Stimulated activated CD8-positive, alpha-beta memory T cell treated with anti-CD3 and anti-CD28 coated beads, Interleukin-12 subunit alpha, Interleukin-12 subunit beta, amount 100 ng/mL, for 1 hour (primary cell): ENCODE results near the gene ZPR1.

Experiments
- DNase-seq: peaks from one replicate; pipeline ENCODE4 v3.0.0-alpha.2; 2020; ENCODE audit warnings: low read depth

The ZPR1 gene

DNA sequence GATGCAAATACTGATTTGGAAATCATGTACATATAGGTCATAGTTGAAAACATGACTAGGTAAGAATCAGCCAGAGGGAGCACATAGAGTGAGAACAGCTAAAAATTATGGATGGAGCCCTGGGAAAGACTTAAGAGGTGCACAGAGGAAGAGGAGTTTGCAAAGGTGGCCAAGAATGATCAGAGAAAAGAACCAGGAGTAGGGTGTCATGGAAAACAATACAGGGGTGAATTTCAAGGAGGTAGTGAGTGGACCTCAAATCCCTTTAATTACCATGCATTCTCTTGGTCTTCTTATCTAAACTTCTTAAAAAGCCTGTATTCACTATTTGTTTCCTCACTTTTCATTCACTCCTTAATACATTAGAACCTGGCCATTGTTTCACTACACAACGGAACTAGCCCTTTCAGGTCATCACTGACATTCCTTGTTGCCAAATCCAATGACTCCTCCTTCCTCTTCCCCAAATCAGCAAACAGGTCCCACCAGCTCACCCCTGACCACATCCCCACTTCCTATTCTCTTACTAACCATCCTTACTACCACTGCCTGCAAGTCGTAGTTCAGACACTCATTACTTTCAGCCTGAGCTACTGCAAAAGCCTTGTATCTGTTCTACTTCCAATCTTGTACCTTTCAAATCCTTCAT, 37.6 kb downstream of the ZPR1 start:
- no peak for DNase-seq

DNA sequence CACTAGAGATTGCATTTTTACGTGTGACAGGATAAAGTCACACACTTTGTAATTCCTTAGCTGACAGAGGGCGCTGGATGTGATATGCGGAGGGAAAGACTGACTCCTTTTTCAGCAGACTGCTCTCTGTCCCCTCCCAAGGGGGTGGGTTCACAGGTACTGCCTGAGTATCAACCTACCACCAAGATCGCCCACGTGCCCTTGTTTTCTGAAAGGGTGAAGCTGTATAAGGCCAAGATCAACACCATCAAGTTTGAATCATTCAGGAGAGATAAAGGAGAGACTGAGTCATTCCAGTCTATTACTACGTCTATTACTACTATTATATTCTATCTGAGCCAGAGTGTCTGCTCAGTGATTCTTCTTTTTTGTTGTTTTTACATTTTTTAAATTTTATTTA, 45.7 kb downstream of the ZPR1 start:
- no peak for DNase-seq

DNA sequence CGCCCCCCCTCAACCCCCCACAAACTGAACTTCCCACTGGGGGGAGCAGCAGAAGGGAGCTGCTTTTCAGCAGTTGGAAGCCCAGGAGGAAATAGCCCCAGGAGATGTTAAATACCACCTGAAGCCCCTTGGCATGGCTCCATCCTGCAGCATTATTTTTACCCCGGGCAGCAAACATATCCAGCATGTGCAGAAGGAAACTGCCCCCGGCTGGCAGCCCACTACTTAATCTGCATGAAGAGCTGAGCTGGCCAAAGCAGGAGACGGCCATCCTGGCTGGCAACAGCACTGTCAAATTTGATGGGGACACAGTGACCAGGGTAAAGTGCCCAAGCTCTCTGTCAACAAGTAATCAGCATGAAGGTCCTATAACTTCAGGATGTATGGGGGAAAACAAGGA, 47.1 kb downstream of the ZPR1 start:
- DNase-seq = no peak

DNA sequence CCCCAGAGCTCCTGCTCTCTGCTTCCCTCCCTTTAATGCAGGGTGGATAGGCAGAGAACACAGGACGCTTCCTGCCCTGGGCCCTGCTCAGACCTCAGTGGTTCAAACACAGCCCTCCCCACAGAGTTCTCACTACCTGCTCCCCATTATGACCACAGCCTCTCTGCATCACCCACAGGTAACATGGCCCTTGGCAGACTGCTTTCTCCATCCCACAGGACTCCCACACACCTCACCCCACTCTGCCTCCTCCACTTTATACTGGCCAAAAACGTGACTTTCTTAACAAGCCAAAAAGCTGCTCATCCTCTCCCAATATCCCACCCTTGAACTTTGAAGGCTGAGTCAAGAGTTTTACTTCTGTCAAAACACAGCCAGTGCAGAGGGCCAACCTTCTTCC, 48.8 kb downstream of the ZPR1 start:
- no peak for DNase-seq

DNA sequence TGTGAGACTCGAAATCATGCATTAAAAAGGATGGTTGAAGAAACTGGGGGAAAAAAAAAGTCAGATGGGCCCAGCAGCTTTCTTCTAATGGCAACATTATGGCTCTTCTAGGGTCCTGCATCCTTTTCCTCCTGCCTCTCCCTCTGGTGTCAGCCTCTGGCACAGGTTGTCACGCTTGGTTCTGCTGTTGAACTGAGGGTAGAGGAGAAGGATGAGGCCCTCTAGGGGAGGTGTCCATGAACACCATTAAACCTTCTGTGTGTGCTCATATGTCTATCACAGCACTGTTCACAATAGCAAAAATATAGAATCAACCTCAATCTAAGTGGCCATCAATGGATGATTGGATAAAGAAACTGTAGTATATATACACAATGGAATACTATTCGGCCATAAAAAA, 51.1 kb downstream of the ZPR1 start:
- no peak for DNase-seq

DNA sequence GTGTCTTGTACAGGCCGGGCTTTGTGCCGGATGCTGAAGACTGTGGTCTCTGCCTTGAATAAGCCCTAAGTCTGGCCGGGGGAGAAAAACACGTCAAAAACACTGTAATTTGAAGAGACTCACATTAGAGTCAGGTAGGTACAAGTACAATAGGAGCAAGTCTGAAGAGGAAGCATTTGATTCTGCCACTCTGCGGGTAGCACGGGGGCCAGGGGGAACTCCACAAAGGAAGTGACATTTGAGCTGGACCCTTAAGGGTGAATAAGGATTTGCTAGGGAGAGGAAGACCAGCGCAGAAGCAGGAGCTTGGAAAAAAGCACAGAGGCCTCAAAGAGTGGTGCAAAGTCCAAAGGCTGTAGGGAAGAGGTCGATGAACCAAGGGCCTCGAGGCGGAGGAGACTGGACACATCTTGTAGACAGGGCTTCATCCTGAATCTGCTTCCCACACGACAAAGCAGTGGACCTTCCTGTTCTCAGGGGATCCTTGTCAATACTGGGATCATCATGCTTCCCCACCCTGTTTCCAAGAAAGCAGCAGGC, 53.8 kb downstream of the ZPR1 start:
- DNase-seq = no peak

DNA sequence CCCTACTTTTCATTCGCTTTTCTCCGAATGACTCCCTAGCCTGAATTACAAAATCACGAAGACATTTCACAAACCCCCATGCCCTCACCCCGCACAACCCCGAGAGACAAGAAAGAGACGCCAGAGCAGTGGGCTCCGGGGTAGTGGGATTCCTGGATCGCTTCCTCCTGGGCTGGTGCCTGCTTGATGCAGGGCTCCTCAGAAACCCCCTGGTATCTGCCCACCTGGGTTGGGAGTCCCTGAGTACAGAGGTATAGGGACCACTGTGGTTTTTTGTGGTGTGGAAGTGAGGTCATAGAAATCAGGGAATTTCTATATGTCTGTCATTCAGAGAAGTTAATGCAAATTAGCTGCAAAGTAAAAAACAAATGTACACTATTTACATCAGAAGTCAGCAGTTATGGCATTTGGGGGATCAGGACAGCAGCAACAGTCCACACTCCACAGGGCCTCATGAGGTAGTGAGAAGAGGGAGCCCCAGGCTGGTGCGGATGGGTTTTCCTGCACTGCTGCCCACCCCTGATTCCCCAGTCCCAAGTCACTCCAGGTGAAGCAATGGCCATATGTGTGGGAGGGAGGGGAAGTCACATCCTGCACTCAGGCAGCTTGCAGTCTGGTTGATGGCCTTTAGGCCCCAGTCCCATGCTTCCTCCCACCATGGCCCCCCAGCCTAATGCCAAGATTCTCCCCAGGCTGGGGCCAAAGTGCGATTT, 54.6 kb downstream of the ZPR1 start:
- no peak for DNase-seq

DNA sequence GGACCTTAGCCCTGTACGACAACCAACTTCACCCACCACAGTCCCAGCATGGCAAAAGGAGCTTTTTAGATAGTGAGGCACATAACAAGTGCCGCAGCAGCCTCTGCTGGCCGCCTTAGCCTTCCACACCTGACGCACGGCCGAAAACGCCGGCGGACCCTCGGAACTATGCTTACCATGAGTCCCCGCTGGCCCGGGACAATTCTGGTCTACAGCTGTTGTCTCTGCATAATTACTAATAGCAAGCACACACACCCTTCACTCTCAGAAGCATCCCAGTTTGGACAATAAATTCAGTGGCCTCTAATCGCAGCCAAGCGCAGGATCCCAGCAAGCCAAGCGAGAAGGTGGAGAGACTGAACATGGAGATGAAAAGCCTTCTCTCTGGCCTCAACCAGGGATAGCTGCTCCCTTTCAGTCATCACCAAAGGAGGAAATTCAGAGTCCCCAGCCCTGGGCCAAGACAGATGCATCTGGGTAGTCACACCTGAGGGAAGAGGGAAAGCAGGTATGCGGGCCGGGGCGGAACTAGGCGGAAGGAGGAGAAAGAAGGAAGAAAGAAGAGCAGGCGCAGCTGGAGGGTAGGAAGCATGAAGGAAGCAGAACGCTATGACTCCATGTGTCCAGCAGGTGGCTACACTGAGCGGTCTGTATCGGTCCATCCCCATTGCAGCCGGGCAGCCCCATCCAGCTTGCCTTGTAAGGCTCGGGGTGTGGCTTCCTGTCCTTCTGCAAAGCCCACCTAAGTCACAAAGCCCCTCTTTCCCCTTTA, 55.4 kb downstream of the ZPR1 start:
- peak; percentile 24 for DNase-seq

DNA sequence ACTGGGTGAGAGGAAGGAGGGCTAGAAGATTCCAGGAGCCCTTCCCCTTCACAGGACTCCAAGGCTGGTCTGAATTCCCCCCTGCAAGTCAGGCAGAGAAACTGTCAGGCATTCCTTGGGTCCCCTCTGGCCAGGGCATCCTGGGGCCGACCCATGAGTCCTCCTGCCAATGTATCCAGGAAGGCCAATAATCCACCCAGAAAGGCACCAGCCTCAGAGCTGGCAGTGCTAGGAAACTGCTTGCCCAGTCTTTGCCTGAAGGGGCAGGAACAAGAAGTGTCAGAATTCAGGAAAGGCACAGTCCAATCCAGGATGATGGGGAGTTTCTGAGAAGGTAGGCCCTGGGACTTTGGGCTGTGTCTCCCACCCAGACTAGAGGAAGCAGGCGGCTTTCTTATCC, 56.0 kb downstream of the ZPR1 start:
- no peak for DNase-seq

DNA sequence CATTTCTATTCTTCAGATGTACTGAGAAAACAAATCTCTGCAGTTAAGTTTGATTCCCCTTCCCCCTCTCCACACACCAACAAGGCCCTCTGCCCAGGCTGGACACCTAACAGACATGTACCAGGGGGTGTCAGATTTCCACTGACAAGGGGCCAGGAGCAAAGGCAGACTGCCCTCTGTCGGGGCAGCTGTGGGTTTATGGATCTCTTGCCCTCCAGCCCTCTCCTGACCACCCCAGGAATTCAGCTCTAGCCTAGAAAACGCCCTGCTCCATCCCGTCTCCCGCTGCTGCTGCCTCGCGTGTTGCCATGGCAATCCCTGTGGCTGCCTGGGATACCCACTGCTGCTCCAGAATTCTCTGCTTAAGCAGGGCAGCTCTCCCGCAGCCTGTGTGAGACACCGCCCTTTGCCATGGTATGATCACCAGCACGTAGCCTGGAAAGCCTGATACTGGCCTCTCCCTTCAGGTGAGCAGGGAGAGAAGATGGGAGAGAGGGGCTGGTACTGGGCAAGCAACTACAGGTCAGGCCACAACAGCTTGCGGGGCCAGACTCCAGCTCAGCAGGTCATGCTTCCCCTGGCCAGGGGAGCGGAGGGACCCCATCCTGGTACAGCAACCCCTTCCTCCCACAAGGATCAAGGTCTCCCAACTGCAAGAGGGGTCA, 56.6 kb downstream of the ZPR1 start:
- no peak for DNase-seq

DNA sequence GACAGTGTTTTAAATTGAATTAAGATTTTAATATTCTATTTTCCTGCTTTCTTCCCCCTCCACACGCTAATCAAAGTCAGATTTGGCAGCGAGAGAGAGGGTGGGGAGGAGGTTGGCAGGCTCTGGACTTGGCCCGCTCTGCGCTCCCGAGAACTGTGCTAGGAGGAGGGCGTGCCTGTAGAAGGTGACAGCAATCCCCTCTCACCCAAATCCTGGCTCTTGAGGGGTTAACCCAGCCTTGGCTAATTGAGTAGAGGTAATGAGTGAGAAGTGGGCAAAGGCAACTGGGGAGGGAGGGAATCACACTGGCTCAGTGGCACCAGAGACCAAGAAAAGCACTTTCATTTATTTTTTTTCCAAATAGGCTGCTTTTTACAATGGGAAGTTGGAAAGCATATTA, 57.2 kb downstream of the ZPR1 start:
- no peak for DNase-seq

DNA sequence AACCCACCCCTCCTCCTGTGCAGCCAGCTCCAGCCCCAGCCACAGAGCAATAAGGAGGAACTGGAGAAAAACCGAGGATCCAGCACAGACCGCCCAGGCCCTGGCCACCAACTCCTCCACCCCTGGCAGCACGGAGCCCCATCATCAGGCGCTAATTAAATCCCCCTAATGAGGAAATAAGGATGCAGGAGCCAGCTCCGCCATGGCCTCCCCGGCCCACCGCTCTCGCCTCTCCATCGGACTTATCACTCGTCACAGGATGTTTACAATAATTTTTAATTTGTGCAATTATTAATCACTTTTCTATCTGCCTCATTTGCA, 57.6 kb downstream of the ZPR1 start:
- no peak for DNase-seq

DNA sequence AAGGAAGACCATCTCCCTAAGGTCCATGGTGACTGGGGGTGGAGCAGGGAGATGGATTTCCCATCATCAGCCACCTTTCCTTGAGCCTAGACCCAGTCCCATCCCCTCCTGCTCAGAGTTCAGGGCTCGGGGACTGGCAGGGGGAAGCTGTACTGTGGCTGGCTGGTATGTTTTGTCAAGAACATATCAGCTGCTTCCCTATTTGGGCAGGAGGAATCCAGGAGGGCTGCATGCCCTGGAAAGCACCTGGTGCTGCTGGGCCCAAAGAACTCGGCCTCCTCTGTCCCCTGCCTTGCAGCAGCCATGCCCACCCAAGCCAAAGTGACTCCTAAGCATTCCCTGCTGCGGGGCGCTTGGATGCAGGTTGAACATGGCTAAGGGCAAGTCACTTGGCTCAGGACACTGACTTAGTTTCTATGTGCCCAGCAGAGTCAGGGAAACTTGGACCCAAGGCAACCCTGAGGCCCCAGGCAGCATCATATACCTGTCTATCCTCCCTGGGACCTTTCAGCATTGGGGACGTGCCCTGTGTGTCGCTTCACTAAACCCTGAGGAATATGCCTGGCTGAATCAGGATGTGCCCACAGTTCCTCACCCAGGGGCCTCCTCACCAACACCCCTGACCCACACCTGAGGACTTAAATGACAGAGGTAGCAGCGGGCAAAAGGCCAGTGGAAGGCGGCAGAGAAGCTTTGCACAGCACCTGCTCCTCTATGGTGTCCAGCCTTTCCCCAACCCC, 58.2 kb downstream of the ZPR1 start:
- DNase-seq = no peak

DNA sequence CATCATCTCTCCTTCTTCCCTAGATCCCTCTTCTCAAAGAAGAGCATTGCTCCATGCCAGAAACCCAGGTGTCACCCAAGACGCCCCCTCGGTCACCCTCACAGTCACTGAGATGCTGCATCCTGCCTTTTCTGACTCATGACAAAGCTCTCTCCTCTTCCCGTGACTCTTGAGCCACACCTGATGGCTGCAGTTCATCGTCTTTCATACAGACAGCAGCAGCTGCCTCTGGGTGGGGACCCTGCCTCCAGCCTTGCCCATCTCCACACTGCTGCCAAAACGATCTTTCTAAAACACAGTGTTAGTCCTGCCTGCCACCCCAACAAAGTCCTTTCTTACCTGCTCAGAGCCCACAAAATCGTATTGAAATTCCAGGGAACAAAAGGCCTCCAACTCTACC, 59.8 kb downstream of the ZPR1 start:
- DNase-seq = no peak

DNA sequence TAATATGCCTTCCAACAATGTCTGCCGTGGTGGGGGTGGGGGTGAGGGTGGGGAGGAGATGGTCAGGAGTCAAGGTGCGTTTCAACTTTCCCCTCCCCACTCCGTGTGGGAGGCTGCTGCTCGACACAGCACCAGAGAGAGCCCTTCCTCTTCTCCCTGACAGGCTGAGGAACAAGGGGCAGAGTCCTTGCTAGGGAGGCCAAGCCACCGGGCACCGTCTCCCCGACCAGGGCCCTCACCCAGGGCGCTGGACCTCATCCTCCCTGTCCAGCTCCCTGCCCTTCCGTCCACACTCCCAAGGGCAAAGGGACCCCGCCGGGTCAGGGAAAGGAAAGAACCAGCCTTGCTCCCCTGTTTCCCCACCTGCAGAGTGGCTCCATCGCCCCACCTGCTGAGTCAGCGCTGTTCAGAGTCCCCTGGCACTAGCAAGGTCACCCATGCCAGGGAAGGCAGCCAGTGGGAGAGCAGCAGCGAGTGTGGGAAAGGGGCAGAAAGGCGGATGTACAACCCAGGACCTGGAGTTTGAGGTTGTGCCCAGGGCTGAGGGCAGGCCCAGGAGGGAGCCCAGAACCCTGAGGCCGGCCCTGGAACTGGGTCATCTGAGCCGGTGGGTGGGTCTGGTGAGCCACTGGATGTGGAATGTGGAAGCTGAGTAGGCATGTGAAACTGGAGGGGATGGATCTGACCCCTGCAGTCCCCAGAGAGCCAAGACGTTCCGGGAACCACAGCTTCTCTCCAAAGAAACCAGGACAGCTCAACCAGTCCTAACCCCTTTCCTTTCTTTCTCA, 62.2 kb downstream of the ZPR1 start:
- DNase-seq = no peak

DNA sequence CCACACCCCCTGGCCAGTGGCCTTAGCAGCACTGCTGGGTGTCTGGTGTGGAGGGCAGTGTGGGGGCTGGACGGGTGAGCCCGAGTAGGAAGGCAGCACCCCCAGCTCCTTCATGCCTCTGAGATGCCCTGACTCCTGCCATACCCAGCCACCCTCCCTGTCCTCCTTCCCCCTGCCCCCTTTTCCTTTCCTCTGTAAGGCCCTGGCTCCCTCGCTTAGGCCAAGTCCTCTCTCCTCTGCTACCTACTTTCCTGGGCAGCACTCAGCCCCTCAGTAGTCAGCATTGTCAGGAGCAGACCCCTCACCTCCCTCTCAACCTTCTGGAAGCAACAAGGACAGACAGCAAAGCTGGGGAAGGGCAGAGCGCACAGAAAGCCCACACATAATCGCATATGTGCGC, 63.0 kb downstream of the ZPR1 start:
- no peak for DNase-seq
